WTC11 (cell line): ENCODE data around the gene FILIP1L. TPM values are rescaled to one million over a fixed set of nuclear protein-coding genes. Genes with fewer than 3 reads are reported as not detected.

Experiments used
- ATAC-seq: fragments of 200-7000 bp; cut with Tn5 transposase; 2 replicates; pipeline ENCODE4 v1.10.0; 2021; ENCODE audit warnings: mild to moderate bottlenecking, moderate library complexity
- CTCF ChIA-PET: fragments of 300-600 bp; sonication (Branson Sonifier 250); formaldehyde crosslinking; loops from one replicate; lab custom pipeline; 2021; ENCODE audit warnings: antibody characterized with exemption; lab: Charles Lee
- POLR2A ChIA-PET: fragments of 350-600 bp; sonication (Branson Sonifier 250); formaldehyde crosslinking; loops from one replicate; lab custom pipeline; 2021; ENCODE audit warnings: antibody characterized with exemption; lab: Charles Lee
- DNase-seq: peaks from one replicate; pipeline ENCODE4 v3.0.0; 2021; ENCODE audit warnings: low spot score
- H3K27ac Mint-ChIP-seq: 2 replicates; pipeline ENCODE4 v1.8.0; 2021; ENCODE audit warnings: mixed read lengths
- H3K27me3 Mint-ChIP-seq: 2 replicates; pipeline ENCODE4 v1.8.0; 2021; ENCODE audit warnings: low read depth, mild to moderate bottlenecking, moderate library complexity, mixed read lengths
- H3K36me3 Mint-ChIP-seq: 2 replicates; pipeline ENCODE4 v1.8.0; 2021; ENCODE audit warnings: mixed read lengths
- H3K4me1 Mint-ChIP-seq: 2 replicates; pipeline ENCODE4 v1.8.0; 2022; ENCODE audit warnings: mixed read lengths
- H3K4me3 Mint-ChIP-seq: 2 replicates; pipeline ENCODE4 v1.8.0; 2021; ENCODE audit warnings: mild to moderate bottlenecking, moderate library complexity, mixed read lengths
- H3K9me3 Mint-ChIP-seq: 2 replicates; pipeline ENCODE4 v1.8.0; 2021; ENCODE audit warnings: mixed read lengths
- CREB1 ChIP-seq: sonication (generic); formaldehyde crosslinking; IDR thresholded peaks from 2 replicates; pipeline ENCODE4 v1.8.0; 2023; ENCODE audit warnings: mild to moderate bottlenecking, missing genetic modification reagents
- E2F5 ChIP-seq: sonication (generic); formaldehyde crosslinking; IDR thresholded peaks from 2 replicates; pipeline ENCODE4 v1.8.1; 2022; ENCODE audit warnings: mild to moderate bottlenecking, moderate library complexity, missing genetic modification reagents
- IRF2 ChIP-seq: sonication (generic); formaldehyde crosslinking; IDR thresholded peaks from 2 replicates; pipeline ENCODE4 v1.8.0; 2022; ENCODE audit warnings: low read depth, missing genetic modification reagents, borderline replicate concordance
- NR1H2 ChIP-seq: sonication (generic); formaldehyde crosslinking; IDR thresholded peaks from 2 replicates; pipeline ENCODE4 v1.9.0; 2021; ENCODE audit warnings: mild to moderate bottlenecking, moderate library complexity, missing genetic modification reagents
- NR2C2 ChIP-seq: sonication (generic); formaldehyde crosslinking; IDR thresholded peaks from 2 replicates; pipeline ENCODE4 v1.8.0; 2022; ENCODE audit warnings: mild to moderate bottlenecking, missing genetic modification reagents
- OVOL2 ChIP-seq: fragments of 250-450 bp; sonication (Bioruptor Pico); IDR thresholded peaks from 2 replicates; pipeline ENCODE4 v1.9.0; 2021; ENCODE audit warnings: mild to moderate bottlenecking, borderline replicate concordance
- RORB ChIP-seq: fragments of 250-450 bp; sonication (Bioruptor Pico); IDR thresholded peaks from 2 replicates; pipeline ENCODE4 v1.9.0; 2021; ENCODE audit warnings: mild to moderate bottlenecking
- TEAD1 ChIP-seq: sonication (generic); formaldehyde crosslinking; IDR thresholded peaks from 2 replicates; pipeline ENCODE4 v1.8.0; 2022; ENCODE audit warnings: mild to moderate bottlenecking, missing genetic modification reagents
- TEAD4 ChIP-seq: sonication (generic); formaldehyde crosslinking; IDR thresholded peaks from 2 replicates; pipeline ENCODE4 v1.8.0; 2022; ENCODE audit warnings: mild to moderate bottlenecking, missing genetic modification reagents
- TP53 ChIP-seq: sonication (generic); formaldehyde crosslinking; IDR thresholded peaks from 2 replicates; pipeline ENCODE4 v1.8.1; 2023; ENCODE audit warnings: mild to moderate bottlenecking, missing genetic modification reagents
- ZMAT4 ChIP-seq: fragments of 250-450 bp; sonication (Bioruptor Pico); IDR thresholded peaks from 2 replicates; pipeline ENCODE4 v1.9.0; 2021; ENCODE audit warnings: mild to moderate bottlenecking
- ZNF219 ChIP-seq: sonication (generic); formaldehyde crosslinking; IDR thresholded peaks from 2 replicates; pipeline ENCODE4 v1.8.0; 2023; ENCODE audit warnings: missing genetic modification reagents, mild to moderate bottlenecking, borderline replicate concordance
- ZNF232 ChIP-seq: sonication (generic); formaldehyde crosslinking; IDR thresholded peaks from 2 replicates; pipeline ENCODE4 v1.8.0; 2022; ENCODE audit warnings: mild to moderate bottlenecking, missing genetic modification reagents
- total RNA-seq: library from RNA; stranded (reverse); gene quantifications from 3 replicates; pipeline ENCODE4 v1.2.3, GENCODE V29; 2021
- TF ChIP-seq, protein P1 (sequence below): fragments of 250-450 bp; sonication (Bioruptor Pico); conservative IDR thresholded peaks from 2 replicates; pipeline ENCODE4 v1.9.0; 2021; ENCODE audit warnings: mild to moderate bottlenecking
- TF ChIP-seq, protein P2 (sequence below): fragments of 250-450 bp; sonication (Bioruptor Pico); IDR thresholded peaks from 2 replicates; pipeline ENCODE4 v1.9.0; 2021; ENCODE audit warnings: mild to moderate bottlenecking, borderline replicate concordance
- TF ChIP-seq, protein P3 (sequence below): sonication (generic); formaldehyde crosslinking; IDR thresholded peaks from 2 replicates; pipeline ENCODE4 v1.8.1; 2023; ENCODE audit warnings: mild to moderate bottlenecking, missing genetic modification reagents, borderline replicate concordance
- TF ChIP-seq, protein P4 (sequence below): fragments of 200-600 bp; IDR thresholded peaks from 2 replicates; pipeline ENCODE4 v1.8.0; 2022; ENCODE audit warnings: antibody characterized with exemption

Gene FILIP1L
- total RNA-seq, 1 experiment from 2014 or later = 0.17 TPM

DNA sequence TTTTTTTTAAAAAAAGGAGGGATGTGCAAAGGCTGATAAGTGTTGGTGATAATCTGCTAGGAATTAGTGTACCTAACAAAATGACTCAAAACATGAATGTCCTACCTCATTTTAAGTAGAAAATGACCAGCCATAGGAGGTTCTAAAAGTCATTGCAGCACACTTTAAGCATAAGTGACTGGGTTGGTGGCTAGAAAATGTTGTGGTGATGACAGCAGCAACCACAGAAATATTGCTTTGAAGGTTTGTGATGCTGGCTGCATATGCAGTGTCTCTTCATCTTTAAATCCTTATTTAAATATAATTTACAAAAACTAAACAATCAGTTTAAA, 241.4 kb downstream of the FILIP1L start:
- DNase-seq (no peak), ATAC-seq (no peak)
- TF ChIP-seq OVOL2 (CRISPR knock-in tag) = no peak
- no peak for TF ChIP-seq IRF2
- TF ChIP-seq, protein P1, sequence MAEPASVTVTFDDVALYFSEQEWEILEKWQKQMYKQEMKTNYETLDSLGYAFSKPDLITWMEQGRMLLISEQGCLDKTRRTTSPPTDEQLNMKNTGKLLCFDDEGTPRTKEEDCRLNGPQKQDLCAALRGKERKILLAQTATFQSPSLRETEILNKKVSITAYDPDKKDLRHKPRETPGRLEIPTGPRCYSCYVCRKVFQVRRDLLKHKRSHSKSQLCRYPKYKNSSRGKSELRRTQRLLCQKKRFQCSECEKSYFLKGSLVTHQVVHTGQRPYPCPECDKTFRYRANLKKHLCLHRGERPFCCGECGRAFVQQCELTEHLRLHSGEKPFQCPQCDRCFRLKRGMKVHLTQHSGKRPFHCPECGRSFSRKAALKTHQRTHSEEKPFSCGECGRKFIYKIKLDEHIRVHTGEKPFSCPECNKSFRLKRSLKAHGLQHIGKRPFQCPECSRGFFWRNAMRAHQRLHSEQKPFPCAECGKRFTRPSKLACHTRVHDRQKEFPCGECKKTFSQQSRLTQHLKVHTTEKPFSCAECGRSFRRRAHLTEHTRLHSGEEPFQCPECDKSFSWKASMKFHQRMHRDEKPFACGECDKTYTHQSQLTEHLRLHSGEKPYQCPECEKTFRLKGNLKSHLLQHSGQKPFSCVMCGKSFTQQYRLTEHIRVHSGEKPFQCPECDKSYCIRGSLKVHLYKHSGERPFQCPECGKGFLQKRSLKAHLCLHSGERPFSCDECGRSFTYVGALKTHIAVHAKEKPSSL (CRISPR knock-in tag) = no peak
- no peak for TF ChIP-seq ZNF232 (CRISPR knock-in tag)
- TF ChIP-seq, protein P2, sequence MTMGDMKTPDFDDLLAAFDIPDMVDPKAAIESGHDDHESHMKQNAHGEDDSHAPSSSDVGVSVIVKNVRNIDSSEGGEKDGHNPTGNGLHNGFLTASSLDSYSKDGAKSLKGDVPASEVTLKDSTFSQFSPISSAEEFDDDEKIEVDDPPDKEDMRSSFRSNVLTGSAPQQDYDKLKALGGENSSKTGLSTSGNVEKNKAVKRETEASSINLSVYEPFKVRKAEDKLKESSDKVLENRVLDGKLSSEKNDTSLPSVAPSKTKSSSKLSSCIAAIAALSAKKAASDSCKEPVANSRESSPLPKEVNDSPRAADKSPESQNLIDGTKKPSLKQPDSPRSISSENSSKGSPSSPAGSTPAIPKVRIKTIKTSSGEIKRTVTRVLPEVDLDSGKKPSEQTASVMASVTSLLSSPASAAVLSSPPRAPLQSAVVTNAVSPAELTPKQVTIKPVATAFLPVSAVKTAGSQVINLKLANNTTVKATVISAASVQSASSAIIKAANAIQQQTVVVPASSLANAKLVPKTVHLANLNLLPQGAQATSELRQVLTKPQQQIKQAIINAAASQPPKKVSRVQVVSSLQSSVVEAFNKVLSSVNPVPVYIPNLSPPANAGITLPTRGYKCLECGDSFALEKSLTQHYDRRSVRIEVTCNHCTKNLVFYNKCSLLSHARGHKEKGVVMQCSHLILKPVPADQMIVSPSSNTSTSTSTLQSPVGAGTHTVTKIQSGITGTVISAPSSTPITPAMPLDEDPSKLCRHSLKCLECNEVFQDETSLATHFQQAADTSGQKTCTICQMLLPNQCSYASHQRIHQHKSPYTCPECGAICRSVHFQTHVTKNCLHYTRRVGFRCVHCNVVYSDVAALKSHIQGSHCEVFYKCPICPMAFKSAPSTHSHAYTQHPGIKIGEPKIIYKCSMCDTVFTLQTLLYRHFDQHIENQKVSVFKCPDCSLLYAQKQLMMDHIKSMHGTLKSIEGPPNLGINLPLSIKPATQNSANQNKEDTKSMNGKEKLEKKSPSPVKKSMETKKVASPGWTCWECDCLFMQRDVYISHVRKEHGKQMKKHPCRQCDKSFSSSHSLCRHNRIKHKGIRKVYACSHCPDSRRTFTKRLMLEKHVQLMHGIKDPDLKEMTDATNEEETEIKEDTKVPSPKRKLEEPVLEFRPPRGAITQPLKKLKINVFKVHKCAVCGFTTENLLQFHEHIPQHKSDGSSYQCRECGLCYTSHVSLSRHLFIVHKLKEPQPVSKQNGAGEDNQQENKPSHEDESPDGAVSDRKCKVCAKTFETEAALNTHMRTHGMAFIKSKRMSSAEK (CRISPR knock-in tag) = no peak
- TF ChIP-seq ZNF219 (CRISPR knock-in tag) = no peak
- no peak for TF ChIP-seq TP53 (CRISPR knock-in tag)
- TF ChIP-seq CREB1 (CRISPR knock-in tag) = no peak
- no peak for TF ChIP-seq NR1H2 (CRISPR knock-in tag)
- TF ChIP-seq TEAD4 (CRISPR knock-in tag) = no peak
- TF ChIP-seq, protein P3, sequence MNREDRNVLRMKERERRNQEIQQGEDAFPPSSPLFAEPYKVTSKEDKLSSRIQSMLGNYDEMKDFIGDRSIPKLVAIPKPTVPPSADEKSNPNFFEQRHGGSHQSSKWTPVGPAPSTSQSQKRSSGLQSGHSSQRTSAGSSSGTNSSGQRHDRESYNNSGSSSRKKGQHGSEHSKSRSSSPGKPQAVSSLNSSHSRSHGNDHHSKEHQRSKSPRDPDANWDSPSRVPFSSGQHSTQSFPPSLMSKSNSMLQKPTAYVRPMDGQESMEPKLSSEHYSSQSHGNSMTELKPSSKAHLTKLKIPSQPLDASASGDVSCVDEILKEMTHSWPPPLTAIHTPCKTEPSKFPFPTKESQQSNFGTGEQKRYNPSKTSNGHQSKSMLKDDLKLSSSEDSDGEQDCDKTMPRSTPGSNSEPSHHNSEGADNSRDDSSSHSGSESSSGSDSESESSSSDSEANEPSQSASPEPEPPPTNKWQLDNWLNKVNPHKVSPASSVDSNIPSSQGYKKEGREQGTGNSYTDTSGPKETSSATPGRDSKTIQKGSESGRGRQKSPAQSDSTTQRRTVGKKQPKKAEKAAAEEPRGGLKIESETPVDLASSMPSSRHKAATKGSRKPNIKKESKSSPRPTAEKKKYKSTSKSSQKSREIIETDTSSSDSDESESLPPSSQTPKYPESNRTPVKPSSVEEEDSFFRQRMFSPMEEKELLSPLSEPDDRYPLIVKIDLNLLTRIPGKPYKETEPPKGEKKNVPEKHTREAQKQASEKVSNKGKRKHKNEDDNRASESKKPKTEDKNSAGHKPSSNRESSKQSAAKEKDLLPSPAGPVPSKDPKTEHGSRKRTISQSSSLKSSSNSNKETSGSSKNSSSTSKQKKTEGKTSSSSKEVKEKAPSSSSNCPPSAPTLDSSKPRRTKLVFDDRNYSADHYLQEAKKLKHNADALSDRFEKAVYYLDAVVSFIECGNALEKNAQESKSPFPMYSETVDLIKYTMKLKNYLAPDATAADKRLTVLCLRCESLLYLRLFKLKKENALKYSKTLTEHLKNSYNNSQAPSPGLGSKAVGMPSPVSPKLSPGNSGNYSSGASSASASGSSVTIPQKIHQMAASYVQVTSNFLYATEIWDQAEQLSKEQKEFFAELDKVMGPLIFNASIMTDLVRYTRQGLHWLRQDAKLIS (CRISPR knock-in tag) = no peak
- TF ChIP-seq RORB (CRISPR knock-in tag) = no peak
- TF ChIP-seq E2F5 (CRISPR knock-in tag) = no peak
- TF ChIP-seq, protein P4, sequence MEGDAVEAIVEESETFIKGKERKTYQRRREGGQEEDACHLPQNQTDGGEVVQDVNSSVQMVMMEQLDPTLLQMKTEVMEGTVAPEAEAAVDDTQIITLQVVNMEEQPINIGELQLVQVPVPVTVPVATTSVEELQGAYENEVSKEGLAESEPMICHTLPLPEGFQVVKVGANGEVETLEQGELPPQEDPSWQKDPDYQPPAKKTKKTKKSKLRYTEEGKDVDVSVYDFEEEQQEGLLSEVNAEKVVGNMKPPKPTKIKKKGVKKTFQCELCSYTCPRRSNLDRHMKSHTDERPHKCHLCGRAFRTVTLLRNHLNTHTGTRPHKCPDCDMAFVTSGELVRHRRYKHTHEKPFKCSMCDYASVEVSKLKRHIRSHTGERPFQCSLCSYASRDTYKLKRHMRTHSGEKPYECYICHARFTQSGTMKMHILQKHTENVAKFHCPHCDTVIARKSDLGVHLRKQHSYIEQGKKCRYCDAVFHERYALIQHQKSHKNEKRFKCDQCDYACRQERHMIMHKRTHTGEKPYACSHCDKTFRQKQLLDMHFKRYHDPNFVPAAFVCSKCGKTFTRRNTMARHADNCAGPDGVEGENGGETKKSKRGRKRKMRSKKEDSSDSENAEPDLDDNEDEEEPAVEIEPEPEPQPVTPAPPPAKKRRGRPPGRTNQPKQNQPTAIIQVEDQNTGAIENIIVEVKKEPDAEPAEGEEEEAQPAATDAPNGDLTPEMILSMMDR = no peak
- no peak for TF ChIP-seq TEAD1 (CRISPR knock-in tag)
- no peak for TF ChIP-seq ZMAT4 (CRISPR knock-in tag)
- TF ChIP-seq NR2C2 (CRISPR knock-in tag) = no peak
- POLR2A ChIA-PET = no interaction called here
- Mint-ChIP-seq H3K4me3 (no peak overlapping the region), H3K36me3 (no peaks in the 10 kb centered on the region), H3K27me3 (peaks cover 93% of the 10 kb centered on the region), H3K4me1 (peaks cover 29% of the 10 kb centered on the region), H3K9me3 (no peaks in the 10 kb centered on the region), H3K27ac (no peak overlapping the region)
- CTCF ChIA-PET = no interaction called here
